AG10803 (cell line): ENCODE data around the gene TPGS2.
A peak's percentile ranks its signal among the peaks of the same experiment; 100 is the strongest.

Experiments used
- DNase-seq: peaks from one replicate; pipeline ENCODE4 v3.0.0; 2010; ENCODE audit warnings: low read depth
- H3K4me3 ChIP-seq: 2 replicates; pipeline ENCODE4 v1.5.1; 2011; ENCODE audit warnings: mild to moderate bottlenecking, low read length, control low read depth
- CTCF ChIP-seq: conservative IDR thresholded peaks from 2 replicates; pipeline ENCODE4 v1.5.1; 2011; ENCODE audit warnings: mild to moderate bottlenecking, low read length, control low read depth, inconsistent platforms

Gene TPGS2

GRCh38 chr18:36798738-36799473, 29.9 kb downstream of the TPGS2 start:
- DNase-seq = no peak
- no peak for TF ChIP-seq CTCF
- no peak overlapping the region for H3K4me3 ChIP-seq

- no peak for TF ChIP-seq CTCF
- no peak overlapping the region for H3K4me3 ChIP-seq
- no peak for DNase-seq
Measured at GRCh38 chr18:36792634-36793283, 36.0 kb downstream of the TPGS2 start.

GRCh38 chr18:36786686-36787085, 42.1 kb downstream of the TPGS2 start:
- H3K4me3 ChIP-seq = no peak overlapping the region
- no peak for TF ChIP-seq CTCF
- peak; percentile 90 for DNase-seq

- no peak for TF ChIP-seq CTCF
- no peak overlapping the region for H3K4me3 ChIP-seq
- no peak for DNase-seq
Measured at GRCh38 chr18:36783792-36784191, 45.0 kb downstream of the TPGS2 start.

- no peak for TF ChIP-seq CTCF
- DNase-seq = no peak
- H3K4me3 ChIP-seq = no peak overlapping the region
Measured at GRCh38 chr18:36782710-36783109, 46.1 kb downstream of the TPGS2 start.

- H3K4me3 ChIP-seq = no peak overlapping the region
- peak; percentile 38 for DNase-seq
- TF ChIP-seq CTCF = no peak
Measured at GRCh38 chr18:36780748-36781147, 48.1 kb downstream of the TPGS2 start.

GRCh38 chr18:36777566-36777965, 51.2 kb downstream of the TPGS2 start:
- H3K4me3 ChIP-seq = no peak overlapping the region
- no peak for TF ChIP-seq CTCF
- DNase-seq = no peak
